Suprapubic skin (tissue), 3 donors: ENCODE results near the gene CYFIP1.

Experiments used
- EP300 ChIP-seq: sonication (generic); formaldehyde crosslinking; IDR thresholded peaks from one replicate; pipeline ENCODE4 v1.6.1; 2017; ENCODE audit warnings: antibody characterized with exemption
- TF ChIP-seq, protein P1 (sequence below), 2 donors: fragments of 200-600 bp in 1 of 2; fragments of 450-650 bp in 1 of 2; sonication (generic) in 1 of 2; IDR thresholded peaks; one replicate each; pipeline ENCODE4 v1.5.1; 2016 to 2019; ENCODE audit warnings: antibody characterized with exemption in 2 of 2, mild to moderate bottlenecking in 1 of 2, moderate library complexity in 1 of 2

DNA sequence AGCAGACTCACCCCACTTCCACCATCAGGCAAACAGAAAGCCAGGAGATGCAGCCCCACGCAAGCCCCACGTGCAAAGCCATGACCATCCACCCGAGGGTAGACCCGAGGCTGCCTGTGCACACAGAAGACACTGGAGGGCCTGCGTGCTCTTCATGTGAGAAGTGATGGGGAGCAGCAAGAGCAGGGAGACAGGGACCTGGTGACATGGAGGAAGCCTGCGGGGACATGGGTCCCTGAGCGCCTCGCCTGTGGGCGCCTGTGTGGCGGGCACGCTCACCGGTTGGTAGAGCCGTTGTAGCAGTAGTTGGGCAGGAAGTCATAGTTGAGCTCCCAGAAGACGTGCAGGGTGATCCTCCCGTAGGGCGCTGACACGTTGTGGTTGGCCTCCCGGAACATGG lies 76.7 kb downstream of the CYFIP1 start:
- TF ChIP-seq EP300 = no peak
- TF ChIP-seq, protein P1, sequence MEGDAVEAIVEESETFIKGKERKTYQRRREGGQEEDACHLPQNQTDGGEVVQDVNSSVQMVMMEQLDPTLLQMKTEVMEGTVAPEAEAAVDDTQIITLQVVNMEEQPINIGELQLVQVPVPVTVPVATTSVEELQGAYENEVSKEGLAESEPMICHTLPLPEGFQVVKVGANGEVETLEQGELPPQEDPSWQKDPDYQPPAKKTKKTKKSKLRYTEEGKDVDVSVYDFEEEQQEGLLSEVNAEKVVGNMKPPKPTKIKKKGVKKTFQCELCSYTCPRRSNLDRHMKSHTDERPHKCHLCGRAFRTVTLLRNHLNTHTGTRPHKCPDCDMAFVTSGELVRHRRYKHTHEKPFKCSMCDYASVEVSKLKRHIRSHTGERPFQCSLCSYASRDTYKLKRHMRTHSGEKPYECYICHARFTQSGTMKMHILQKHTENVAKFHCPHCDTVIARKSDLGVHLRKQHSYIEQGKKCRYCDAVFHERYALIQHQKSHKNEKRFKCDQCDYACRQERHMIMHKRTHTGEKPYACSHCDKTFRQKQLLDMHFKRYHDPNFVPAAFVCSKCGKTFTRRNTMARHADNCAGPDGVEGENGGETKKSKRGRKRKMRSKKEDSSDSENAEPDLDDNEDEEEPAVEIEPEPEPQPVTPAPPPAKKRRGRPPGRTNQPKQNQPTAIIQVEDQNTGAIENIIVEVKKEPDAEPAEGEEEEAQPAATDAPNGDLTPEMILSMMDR (IDR thresholded peaks at IDR 0.05) = no peak
